Mucosa of descending colon (tissue), 3 donors: ENCODE measurements around the gene RXRA. TPM values are rescaled to one million over a fixed set of nuclear protein-coding genes. Genes with fewer than 3 reads are reported as not detected.

Source experiments
- ATAC-seq: fragments of 200-7000 bp; cut with Tn5 transposase; one replicate; pipeline ENCODE4 v1.9.1; 2020; ENCODE audit warnings: mild to moderate bottlenecking, moderate library complexity
- DNase-seq, 3 donors: peaks; one replicate each; pipeline ENCODE4 v3.0.0-alpha.2; 2020
- H3K36me3 ChIP-seq: fragments of 200-600 bp; one replicate; pipeline ENCODE4 v1.8.0; 2021; ENCODE audit warnings: low read depth, mild to moderate bottlenecking
- H3K4me1 ChIP-seq: fragments of 200-600 bp; one replicate; pipeline ENCODE4 v1.8.0; 2021; ENCODE audit warnings: low read depth, mild to moderate bottlenecking
- H3K4me3 ChIP-seq: fragments of 200-600 bp; one replicate; pipeline ENCODE4 v1.8.0; 2021; ENCODE audit warnings: mild to moderate bottlenecking
- H3K9me3 ChIP-seq: fragments of 200-600 bp; one replicate; pipeline ENCODE4 v1.8.0; 2021; ENCODE audit warnings: mild to moderate bottlenecking
- CTCF ChIP-seq: fragments of 200-600 bp; IDR thresholded peaks from one replicate; pipeline ENCODE4 v1.8.0; 2022; ENCODE audit warnings: antibody characterized with exemption, mild to moderate bottlenecking
- intact Hi-C, 2 donors: fragments of 100-400 bp; cut with DNase I in 1 of 2; cut with micrococcal nuclease in 1 of 2; formaldehyde crosslinking; loops; one replicate each; pipeline versions ENCODE4 v1.11.0 to v1.11.1; 2022; cut with DNase I, micrococcal nuclease
- total RNA-seq, 3 donors: library from RNA; stranded (reverse); fragmentation: NEBNext Ultra II Directional in 2 of 3; extraction: Animal tissue kit (Norgen Biotek cat#: 25700) in 2 of 3; gene quantifications; one replicate each; pipeline versions ENCODE4 v1.2.1 to v1.2.4, GENCODE V29; 2021 to 2023
- donor health status: DM: no; HTN: no; CAD: no; lungs with moderate emphysema.
- donor health status: DM: no; HTN: no; CAD: no.
- donor health status: DM: no; HTN: yes; CAD: no.

The RXRA gene
- total RNA-seq, 3 donors from 2014 or later = 75.2 to 101 (median 85.3) TPM

GRCh38 chr9:134295746-134296250 is 30.5 kb upstream of the RXRA start:
- Histone ChIP-seq H3K36me3 (no peaks in the 10 kb centered on the region), H3K9me3 (no peaks in the 10 kb centered on the region), H3K4me3 (no peak overlapping the region), H3K4me1 (no peaks in the 10 kb centered on the region)
- DNase-seq (peak in 2 of 3 donors; percentile 10 to 20), ATAC-seq (no peak)
- no peak for TF ChIP-seq CTCF
- intact Hi-C loops = no loop called here

- intact Hi-C loops = no loop called here
- TF ChIP-seq CTCF = no peak
- H3K4me3 ChIP-seq = no peak overlapping the region
These were observed 29.8 kb upstream of the RXRA start for GRCh38 chr9:134296301-134297082.

GRCh38 chr9:134297083-134297410 is 29.2 kb upstream of the RXRA start:
- H3K4me3 ChIP-seq = no peak overlapping the region
- H3K36me3 ChIP-seq = no peaks in the 10 kb centered on the region
- peak in 2 of 3 donors; percentile 18 to 23 for DNase-seq
- no peaks in the 10 kb centered on the region for H3K9me3 ChIP-seq
- intact Hi-C loops = no loop called here
- no peak for ATAC-seq
- no peak for TF ChIP-seq CTCF
- no peaks in the 10 kb centered on the region for H3K4me1 ChIP-seq

More at GRCh38 chr9:134296301-134297082, 29.8 kb upstream of the RXRA start:
- Histone ChIP-seq H3K9me3 (no peaks in the 10 kb centered on the region), H3K4me1 (no peaks in the 10 kb centered on the region), H3K36me3 (no peaks in the 10 kb centered on the region)
- ATAC-seq = no peak
- peak in 2 of 3 donors; percentile 12 to 34 for DNase-seq

- Histone ChIP-seq H3K4me1 (no peaks in the 10 kb centered on the region), H3K9me3 (no peaks in the 10 kb centered on the region), H3K4me3 (no peak overlapping the region), H3K36me3 (no peaks in the 10 kb centered on the region)
- no peak for TF ChIP-seq CTCF
- DNase-seq (peak in 2 of 3 donors; percentile 12 to 30), ATAC-seq (no peak)
- intact Hi-C loops = no loop called here
These were observed 28.7 kb upstream of the RXRA start for GRCh38 chr9:134297576-134297975.

GRCh38 chr9:134298000-134298399 is 28.3 kb upstream of the RXRA start:
- Histone ChIP-seq H3K4me3 (no peak overlapping the region), H3K4me1 (no peaks in the 10 kb centered on the region), H3K36me3 (no peaks in the 10 kb centered on the region), H3K9me3 (no peaks in the 10 kb centered on the region)
- TF ChIP-seq CTCF = no peak
- ATAC-seq (no peak), DNase-seq (no peak)
- intact Hi-C loops = no loop called here
